Mononuclear cell (primary cell): ENCODE measurements around the gene BCKDHA. TPM values are rescaled to one million over a fixed set of nuclear protein-coding genes. Genes with fewer than 3 reads are reported as not detected.

Experiments used
- H3K27me3 ChIP-seq: 2 replicates; pipeline ENCODE4 v1.6.0; 2011; ENCODE audit warnings: low read length, control low read depth; ENCODE audit not compliant: insufficient read depth
- H3K4me1 ChIP-seq: 2 replicates; pipeline ENCODE4 v1.5.1; 2011; ENCODE audit warnings: mild to moderate bottlenecking, low read length, control low read depth; ENCODE audit not compliant: insufficient read depth
- H3K4me3 ChIP-seq: 2 replicates; pipeline ENCODE4 v1.5.1; 2011; ENCODE audit warnings: mild to moderate bottlenecking, low read length, moderate library complexity
- H3K9me3 ChIP-seq: 2 replicates; pipeline ENCODE4 v1.5.1; 2011; ENCODE audit warnings: low read depth, mild to moderate bottlenecking, control low read depth, low read length
- total RNA-seq: library from RNA; depleted of rRNA; stranded (reverse); fragments of >200 nt; gene quantifications from one replicate; pipeline ENCODE4 v1.2.3, GENCODE V29; 2012

The BCKDHA gene
- total RNA-seq, 1 donor = 30.2 TPM

- H3K27me3 ChIP-seq = no peaks in the 10 kb centered on the region
- peaks cover 20% of the 10 kb centered on the region for H3K4me1 ChIP-seq
- H3K9me3 ChIP-seq = no peaks in the 10 kb centered on the region
- no peak overlapping the region for H3K4me3 ChIP-seq
These were observed 39.0 kb downstream of the BCKDHA start for GRCh38 chr19:41436674-41436951.

GRCh38 chr19:41437944-41438574 lies 40.4 kb downstream of the BCKDHA start:
- Histone ChIP-seq H3K4me3 (no peak overlapping the region), H3K27me3 (no peaks in the 10 kb centered on the region), H3K9me3 (no peaks in the 10 kb centered on the region), H3K4me1 (peaks cover 22% of the 10 kb centered on the region)

- Histone ChIP-seq H3K4me3 (peak within 1 kb of the TSS; percentile 83), H3K4me1 (peaks cover 22% of the 10 kb centered on the region), H3K9me3 (no peaks in the 10 kb centered on the region), H3K27me3 (no peaks in the 10 kb centered on the region)
These were observed 42.0 kb downstream of the BCKDHA start, which contains the start of gene DMAC2 for GRCh38 chr19:41439441-41440222. TSS of gene DMAC2 (minus strand) at chr19:41439912. CDS start at chr19:41439899, 13 bp downstream.

DNA sequence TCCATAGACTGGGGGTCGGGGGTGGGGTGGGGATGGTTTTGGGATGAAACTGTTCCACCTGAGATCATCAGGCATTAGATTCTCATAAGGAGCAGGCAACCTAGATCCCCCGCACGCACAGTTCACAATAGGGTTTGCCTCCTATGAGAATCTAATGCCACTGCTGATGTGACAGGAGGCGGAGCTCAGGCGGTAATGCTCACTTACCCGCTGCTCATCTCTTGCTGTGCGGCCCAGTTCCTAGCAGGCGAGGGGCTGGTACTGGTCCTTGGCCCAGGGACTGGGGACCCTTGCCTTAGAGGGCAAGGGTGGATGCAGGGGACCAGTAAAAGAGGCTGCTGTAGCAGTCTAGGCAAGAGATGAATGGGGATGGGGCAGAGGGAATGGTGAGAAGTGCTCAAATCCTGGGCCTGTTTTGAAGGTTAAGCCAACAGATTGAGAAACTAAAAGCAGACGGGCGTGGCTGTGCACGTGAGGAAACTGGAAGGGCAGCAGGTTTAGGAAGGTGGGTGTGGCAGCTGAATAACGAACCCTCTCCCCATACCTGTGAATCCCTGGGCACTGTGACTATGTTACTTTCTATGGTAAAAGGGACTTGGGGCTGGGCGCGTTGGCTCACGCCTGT lies 43.8 kb downstream of the BCKDHA start:
- H3K9me3 ChIP-seq = no peaks in the 10 kb centered on the region
- no peaks in the 10 kb centered on the region for H3K27me3 ChIP-seq
- peaks cover 22% of the 10 kb centered on the region for H3K4me1 ChIP-seq
- no peak overlapping the region for H3K4me3 ChIP-seq

DNA sequence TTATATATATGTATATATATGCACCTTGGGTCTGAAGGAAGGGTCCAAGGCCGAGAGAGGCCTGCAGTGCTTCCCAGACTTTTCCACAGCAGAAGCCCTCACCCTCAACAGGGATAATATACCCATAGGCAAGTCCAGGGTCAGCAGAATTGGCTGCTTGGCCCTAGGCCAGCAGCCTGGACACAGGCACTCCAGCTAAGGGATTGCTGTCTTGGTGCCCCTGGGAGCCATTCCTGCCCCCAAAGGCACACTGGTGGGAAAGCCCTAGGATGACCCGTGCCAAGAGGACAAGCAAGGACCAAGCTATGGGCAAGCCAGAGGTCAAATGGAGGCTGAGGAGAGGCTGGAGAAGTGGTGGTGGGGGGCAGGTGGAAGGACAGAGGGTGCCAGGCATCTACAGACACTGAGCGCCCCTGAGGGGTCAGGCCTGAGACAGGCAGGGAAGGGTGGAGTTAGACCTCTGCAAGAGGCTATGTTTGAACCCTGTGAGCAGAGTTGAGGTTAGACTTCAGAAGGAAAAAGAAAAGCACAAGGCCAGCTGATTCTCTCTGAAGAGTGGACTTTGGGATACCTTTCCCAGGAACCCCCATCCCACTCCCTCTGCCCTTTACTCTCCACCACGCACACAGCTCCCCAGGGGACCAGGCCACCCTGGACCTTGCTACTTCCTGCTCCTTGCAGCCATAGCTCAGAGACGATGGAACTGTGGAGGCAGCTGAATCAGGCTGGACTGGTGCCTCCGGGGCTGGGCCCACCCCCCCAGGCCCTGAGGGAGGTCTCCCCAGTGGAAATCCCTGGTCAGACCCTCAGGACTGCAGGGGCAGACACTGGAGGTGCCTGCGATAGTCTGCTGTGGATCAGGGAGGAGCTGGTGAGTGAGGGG lies 45.1 kb downstream of the BCKDHA start, which contains the start of gene ERICH4:
TSS of gene ERICH4 (plus strand) at position 684 of the 883 bp plus-strand sequence. CDS start at position 698, 14 bp downstream.
- H3K27me3 ChIP-seq = no peaks in the 10 kb centered on the region
- peaks cover 22% of the 10 kb centered on the region for H3K4me1 ChIP-seq
- no peaks in the 10 kb centered on the region for H3K9me3 ChIP-seq
- no peak within 1 kb of the TSS for H3K4me3 ChIP-seq

DNA sequence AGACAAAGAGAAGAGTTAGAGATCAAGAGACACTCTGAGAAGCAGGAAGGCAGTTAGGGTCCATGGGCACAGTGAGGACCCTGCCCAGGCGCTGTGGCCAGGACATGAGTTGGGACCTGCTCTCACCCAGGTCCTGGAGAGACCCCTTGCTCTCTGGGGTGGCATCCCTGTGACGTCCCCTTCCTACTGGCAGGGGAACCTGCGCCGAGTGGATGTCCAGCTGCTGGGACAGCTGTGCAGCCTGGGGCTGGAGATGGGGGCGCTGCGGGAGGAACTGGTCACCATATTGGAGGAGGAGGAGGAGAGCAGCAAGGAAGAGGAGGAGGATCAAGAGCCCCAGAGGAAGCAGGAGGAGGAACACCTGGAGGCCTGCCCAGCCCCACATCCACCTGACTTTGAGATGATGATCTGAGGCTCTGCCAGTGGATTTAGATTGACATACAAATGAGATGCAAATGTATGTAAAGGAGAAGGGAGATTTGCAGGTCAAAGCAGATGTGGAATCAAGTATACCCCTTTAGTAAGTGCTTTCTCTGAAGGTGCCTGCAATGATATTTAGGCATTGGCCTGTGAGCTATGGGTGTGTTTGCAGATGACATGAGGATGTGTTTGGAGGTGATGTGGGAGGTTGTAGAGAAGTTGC lies 46.3 kb downstream of the BCKDHA start:
- Histone ChIP-seq H3K9me3 (no peaks in the 10 kb centered on the region), H3K27me3 (no peaks in the 10 kb centered on the region)

GRCh38 chr19:41445575-41445974 lies 48.0 kb downstream of the BCKDHA start:
- Histone ChIP-seq H3K27me3 (no peaks in the 10 kb centered on the region), H3K4me3 (no peak overlapping the region), H3K9me3 (no peaks in the 10 kb centered on the region), H3K4me1 (peaks cover 17% of the 10 kb centered on the region)

More for the DNA sequence above, 46.3 kb downstream of the BCKDHA start:
- Histone ChIP-seq H3K4me3 (no peak overlapping the region), H3K4me1 (peaks cover 24% of the 10 kb centered on the region)

DNA sequence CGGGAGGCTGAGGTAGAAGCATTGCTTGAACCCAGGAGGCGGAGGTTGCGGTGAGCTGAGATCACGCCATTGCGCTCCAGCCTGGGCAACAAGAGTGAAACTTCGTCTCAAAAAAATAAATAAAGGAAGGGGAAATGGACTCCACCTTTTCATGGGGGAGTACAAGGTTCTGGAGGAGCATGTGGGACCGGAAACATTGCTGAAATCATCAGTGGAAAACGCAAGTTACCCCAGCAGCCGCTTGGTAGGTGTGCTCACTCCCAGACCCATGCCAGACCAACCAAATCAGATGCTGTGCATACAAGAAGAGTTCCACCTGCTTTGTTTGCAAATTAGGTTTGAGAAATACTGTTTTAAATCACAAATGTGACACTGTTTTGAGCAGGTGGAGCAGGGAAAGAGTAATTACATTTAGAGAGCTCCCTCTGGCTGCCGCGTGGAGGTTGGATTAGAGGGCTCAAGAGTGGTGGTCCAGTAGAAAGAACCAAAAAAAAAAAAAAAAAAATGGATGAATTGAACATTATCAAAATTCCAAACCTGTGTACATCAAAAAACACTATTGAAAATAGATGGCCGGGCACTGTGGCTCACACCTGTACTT lies 50.2 kb downstream of the BCKDHA start:
- Histone ChIP-seq H3K27me3 (no peaks in the 10 kb centered on the region), H3K4me1 (peaks cover 13% of the 10 kb centered on the region), H3K9me3 (no peaks in the 10 kb centered on the region), H3K4me3 (no peak overlapping the region)

DNA sequence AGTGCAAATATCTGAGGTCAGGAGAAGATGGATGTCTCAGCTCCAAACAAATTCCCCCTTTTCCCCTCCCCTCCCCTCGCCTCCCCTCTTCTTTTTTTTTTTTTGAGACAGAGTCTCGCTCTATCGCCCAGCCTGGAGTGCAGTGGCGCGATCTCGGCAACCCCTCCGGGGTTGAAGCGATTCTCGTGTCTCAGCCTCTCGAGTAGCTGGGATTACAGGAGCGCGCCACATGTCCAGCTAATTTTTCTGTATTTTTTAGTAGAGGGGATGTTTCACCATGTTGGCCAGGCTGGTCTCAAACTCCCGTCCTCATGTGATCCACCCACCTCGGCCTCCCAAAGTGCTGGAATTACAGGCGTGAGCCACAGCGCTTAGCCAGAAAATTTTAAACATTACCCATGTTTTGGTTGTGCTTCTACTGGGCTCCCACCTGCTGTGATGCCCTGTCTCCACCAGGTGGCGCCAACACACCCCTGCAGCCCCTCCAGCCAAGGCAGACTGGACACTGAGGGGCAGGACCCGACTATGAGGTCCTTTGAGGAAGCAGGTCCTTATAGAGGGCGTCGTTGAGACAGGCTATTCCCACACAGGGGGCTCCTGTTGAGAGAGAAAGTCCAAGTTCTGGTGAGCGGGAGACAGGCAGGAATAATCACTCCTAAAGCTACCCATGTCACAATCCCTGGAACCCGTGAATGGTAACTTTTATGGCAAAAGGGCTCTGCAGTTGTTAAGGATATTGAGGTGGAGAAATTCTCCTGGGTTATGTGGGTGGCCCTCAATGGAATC lies 51.7 kb downstream of the BCKDHA start:
- no peaks in the 10 kb centered on the region for H3K27me3 ChIP-seq
- H3K9me3 ChIP-seq = no peaks in the 10 kb centered on the region
- peaks cover 13% of the 10 kb centered on the region for H3K4me1 ChIP-seq
- H3K4me3 ChIP-seq = no peak overlapping the region

GRCh38 chr19:41449865-41450178 lies 52.2 kb downstream of the BCKDHA start:
- no peak overlapping the region for H3K4me3 ChIP-seq
- no peaks in the 10 kb centered on the region for H3K9me3 ChIP-seq
- H3K4me1 ChIP-seq = peaks cover 13% of the 10 kb centered on the region
- no peaks in the 10 kb centered on the region for H3K27me3 ChIP-seq

DNA sequence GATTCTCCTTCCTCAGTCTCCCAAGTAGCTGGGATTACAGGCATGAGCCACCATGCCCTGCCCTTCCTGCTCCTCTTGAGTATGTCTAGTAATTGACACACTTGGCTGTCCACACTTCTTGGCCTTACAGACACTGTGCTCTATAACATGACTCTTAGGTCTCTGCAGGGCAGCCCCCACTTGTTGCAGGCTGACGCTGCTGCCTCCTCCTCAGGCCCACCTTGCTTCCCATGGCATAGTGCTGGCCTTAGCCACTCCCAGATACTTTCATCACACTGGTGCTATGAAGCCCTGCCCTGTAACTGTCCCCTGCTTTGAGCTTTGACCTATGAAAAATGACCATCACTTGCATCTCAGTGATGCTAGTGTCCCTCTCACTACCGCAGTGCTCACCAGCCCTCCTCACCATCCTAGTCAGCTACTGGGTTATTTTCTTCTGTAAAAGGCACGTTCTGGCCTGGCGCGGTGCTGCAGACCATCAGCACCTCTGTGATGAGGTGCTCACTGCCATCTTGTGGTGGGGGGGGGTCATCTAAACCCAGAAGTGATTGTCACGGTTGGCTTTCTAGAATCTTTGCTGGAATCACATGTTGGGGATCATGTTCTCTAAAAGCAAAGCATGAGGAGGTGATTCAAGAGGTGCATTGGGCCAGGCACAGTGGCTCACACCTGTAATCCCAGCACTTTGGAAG lies 55.1 kb downstream of the BCKDHA start:
- no peaks in the 10 kb centered on the region for H3K9me3 ChIP-seq
- H3K4me1 ChIP-seq = peaks cover 12% of the 10 kb centered on the region
- H3K4me3 ChIP-seq = no peak overlapping the region
- H3K27me3 ChIP-seq = peaks cover 2% of the 10 kb centered on the region

- no peaks in the 10 kb centered on the region for H3K4me1 ChIP-seq
- peaks cover 14% of the 10 kb centered on the region for H3K27me3 ChIP-seq
- H3K9me3 ChIP-seq = no peaks in the 10 kb centered on the region
- H3K4me3 ChIP-seq = no peak overlapping the region
These were observed 58.3 kb downstream of the BCKDHA start for GRCh38 chr19:41455936-41456335.

GRCh38 chr19:41456342-41456918 lies 58.8 kb downstream of the BCKDHA start:
- Histone ChIP-seq H3K4me3 (no peak overlapping the region), H3K9me3 (no peaks in the 10 kb centered on the region), H3K4me1 (no peaks in the 10 kb centered on the region), H3K27me3 (peaks cover 18% of the 10 kb centered on the region)
